NOMO-1 treated with dmso at 0.1 percent for 144 hours (cell line): ENCODE data around the gene KCNT2.
"Not testable (repeated sequence)": the region's sequence is repeated elsewhere in the genome, so short reads cannot be mapped to it uniquely, and the experiment has no call there.

Experiments used
- DNase-seq: peaks from one replicate; lab custom pipeline; 2025; ENCODE audit not compliant: unreplicated experiment; lab: John Stamatoyannopoulos, UW

The KCNT2 gene

GRCh38 chr1:196593955-196594354, 14.3 kb downstream of the KCNT2 start:
- no peak for DNase-seq

- no peak for DNase-seq
These were observed 17.3 kb downstream of the KCNT2 start for GRCh38 chr1:196590959-196591358.

DNA sequence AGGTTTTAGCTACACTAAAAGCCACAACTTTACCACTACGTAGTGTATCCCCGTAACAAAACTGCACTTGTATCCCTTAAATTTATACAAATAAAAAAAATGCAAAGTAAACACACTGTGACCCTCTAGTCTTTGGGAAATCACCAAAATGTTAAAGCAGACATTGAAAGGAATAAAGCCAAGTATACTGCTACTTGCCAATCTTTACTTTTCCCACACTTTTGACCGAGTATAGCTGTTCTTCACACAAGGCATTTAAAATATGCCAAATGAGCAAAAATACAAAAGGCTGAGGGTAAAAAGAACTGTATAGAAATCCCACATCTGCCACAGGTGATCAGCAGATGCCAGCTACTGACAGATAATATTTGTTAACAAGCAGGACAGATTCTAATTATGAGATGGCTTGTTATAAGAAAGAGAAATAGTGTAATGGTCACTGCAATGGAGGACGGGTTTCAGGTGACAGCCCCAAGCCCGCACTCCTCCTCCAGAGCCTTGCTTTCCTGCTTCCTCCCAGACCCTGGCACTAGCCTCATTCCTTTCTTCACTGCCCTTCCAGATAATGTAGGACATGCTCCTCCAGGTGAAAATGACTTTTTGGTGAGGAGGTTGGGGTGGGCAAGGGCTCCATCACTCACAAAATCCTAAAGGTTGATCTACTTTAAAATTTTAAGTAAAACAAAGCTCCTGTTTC, 18.1 kb downstream of the KCNT2 start:
- no peak for DNase-seq

DNA sequence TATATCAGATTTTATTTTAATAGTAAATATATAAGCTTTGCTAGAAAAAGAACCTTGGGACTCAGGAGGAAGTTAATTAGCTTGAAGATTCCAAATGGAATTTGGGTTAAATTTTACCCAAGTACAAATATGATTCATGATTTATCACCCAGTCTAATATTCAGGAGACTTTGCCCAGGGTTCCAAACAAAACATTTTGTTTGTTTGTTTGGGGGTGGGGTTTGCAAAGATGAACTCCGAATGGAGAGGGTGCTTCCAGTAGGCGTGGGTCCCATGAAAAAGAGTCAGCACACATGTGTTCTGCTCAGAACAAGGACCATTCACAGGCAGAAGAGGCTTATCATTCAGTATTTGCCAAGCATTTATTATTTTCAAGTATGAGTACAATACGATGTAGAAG, 23.5 kb downstream of the KCNT2 start:
- DNase-seq = no peak

DNA sequence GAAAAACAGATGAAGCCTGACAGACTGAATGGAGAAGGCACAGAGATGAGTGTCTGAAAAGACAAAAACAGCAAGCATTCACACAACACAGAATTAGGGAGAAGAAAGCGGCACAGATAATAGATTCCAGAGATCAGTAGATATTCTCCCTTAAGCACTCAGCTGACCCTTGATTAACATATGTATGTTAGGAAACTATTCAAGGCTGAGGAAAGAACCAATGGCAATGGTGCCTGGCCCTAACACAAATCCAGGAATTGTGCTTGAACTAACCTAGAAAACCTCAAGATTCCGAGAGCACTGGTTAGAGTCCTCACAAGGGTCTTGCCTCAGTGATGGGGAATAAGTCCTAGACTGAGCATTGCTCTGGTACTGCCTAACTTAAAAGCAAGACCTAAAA, 30.9 kb downstream of the KCNT2 start:
- DNase-seq = no peak

- no peak for DNase-seq
These were observed 35.0 kb downstream of the KCNT2 start for GRCh38 chr1:196573226-196573625.

GRCh38 chr1:196567238-196567637, 41.0 kb downstream of the KCNT2 start:
- no peak for DNase-seq

DNA sequence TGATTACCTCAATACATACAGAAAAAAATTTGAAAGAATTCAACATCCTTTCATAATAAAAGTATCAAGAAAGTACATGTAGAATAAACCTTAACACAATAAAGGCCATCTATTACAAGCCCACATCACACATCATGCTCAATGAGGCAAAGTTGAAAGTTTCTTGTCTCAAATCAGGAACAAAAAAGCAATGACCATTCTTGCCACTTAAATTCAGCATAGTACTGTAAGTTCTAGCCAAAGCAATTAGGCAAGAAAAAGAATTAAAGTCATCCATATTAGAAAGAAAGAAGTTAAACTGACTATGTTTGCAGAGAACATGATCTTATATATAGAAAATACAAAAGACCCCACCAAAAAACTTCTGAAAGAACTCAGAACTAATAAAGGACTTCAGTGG, 44.5 kb downstream of the KCNT2 start:
- no peak for DNase-seq

DNA sequence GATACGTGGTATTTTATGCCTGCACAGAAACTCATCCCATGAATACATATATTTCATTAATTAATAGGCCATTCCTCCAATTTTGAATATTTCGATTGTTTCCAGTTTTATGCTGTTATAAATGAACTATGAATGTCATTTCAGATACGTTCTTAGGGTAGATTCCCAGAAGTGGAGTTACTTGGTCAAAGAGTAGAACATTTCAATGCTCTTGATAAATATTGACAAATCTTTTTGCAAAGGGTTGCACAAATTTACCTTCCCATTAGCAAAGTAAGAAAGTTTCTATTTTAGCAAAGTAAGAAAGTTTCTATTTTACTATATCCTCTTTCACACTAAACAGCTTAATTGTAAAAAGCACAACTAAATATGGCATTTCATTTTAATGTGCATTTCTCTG, 48.9 kb downstream of the KCNT2 start:
- DNase-seq = no peak

- DNase-seq = no peak
These were observed 49.8 kb downstream of the KCNT2 start for GRCh38 chr1:196558411-196558810.

- no peak for DNase-seq
These were observed 50.4 kb downstream of the KCNT2 start for GRCh38 chr1:196557797-196558196.

- DNase-seq = no peak
These were observed 57.5 kb downstream of the KCNT2 start for GRCh38 chr1:196550731-196551130.

- no peak for DNase-seq
These were observed 61.7 kb downstream of the KCNT2 start for GRCh38 chr1:196546272-196547111.

DNA sequence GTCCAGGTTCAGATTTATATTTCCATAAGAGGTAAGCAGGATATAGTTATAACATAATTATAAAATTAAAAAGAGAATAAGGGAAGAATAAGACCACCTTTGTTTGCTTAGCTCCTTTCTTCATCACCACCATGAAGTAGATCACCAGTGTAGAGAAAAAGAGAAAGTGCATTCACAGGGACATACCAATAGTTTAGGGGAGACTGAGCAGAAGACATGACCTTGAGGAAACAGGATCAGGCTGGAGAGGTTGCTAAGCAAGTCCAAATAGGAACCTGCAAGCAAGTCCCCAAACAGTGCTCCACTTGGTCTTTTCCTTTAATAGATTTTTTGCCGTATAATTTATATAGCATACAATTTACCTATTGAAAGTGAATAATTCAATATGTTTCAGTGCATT, 63.0 kb downstream of the KCNT2 start:
- no peak for DNase-seq

- DNase-seq = no peak
These were observed 63.6 kb downstream of the KCNT2 start for GRCh38 chr1:196544617-196545016.

GRCh38 chr1:196543833-196544232, 64.4 kb downstream of the KCNT2 start:
- DNase-seq = no peak

DNA sequence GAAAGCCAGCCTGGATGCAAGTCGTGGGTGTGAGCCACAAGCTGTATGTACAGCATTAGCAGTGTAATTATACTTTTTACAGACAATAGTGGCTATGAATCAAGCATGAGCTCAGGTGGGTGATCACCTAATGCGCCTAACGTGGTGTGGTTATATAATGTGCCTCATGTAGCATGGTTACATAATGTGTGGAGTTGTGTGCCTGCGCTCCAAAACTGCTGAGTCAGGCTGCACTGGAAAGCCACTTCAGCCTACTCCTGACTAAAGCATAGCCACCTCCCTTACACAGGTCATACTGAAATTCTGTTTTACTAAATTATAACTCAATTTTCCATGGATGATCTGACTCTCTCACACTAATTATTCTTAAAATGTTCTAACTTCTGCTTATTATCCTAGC, 69.8 kb downstream of the KCNT2 start:
- no peak for DNase-seq

GRCh38 chr1:196535727-196536126, 72.5 kb downstream of the KCNT2 start:
- DNase-seq = no peak

- DNase-seq = no peak
These were observed 76.3 kb downstream of the KCNT2 start for GRCh38 chr1:196531737-196532524.

DNA sequence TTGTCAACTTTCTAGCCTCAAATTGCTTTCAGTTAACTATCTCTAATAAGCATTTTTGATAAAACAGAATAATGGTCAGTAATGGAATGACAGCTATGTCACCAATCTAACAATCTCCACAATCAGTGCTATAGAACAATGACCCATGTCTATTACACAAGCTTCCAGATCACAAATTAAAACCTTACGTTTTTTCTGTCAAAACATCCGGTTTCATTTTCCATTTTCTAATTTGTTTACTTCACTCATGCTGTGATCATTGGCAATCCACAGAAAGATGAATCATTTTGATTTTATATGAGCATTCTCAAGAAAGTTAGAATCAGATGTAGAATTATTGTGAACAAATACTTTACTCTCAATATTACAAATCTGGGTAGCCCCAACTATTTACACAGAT, 80.3 kb downstream of the KCNT2 start:
- no peak for DNase-seq

GRCh38 chr1:196522574-196523345, 85.5 kb downstream of the KCNT2 start:
- DNase-seq = not testable (repeated sequence)
